ENCODE data around the gene FARP1.

Gene FARP1

GRCh38 chr13:98285317-98285716, 142.4 kb downstream of the FARP1 start:
- no peak overlapping the region for H3K27ac ChIP-seq (ENCODE audit: extremely low read depth, low read depth, low read length)
- no peaks in the 10 kb centered on the region for H3K36me3 ChIP-seq (ENCODE audit: control insufficient read depth in 2 of 2, insufficient read depth in 1 of 2, low read length in 2 of 2)
- POLR2A ChIA-PET = interaction anchor here (0.6 kb wide), 1 partner anchor 253 kb away, joined by 4 read pairs; no protein-coding TSS in a partner anchor
- no peak overlapping the region for H3K4me3 ChIP-seq (ENCODE audit: low read depth, low read length)
- H3K4me1 ChIP-seq (ENCODE audit: control insufficient read depth, insufficient read depth, low read length) = peaks cover 6% of the 10 kb centered on the region
- H3K9me3 ChIP-seq (ENCODE audit: control insufficient read depth, insufficient read depth, low read depth, low read length) = no peaks in the 10 kb centered on the region
- CTCF ChIA-PET = interaction anchor here (0.5 kb wide), 1 partner anchor 11 kb away, joined by 3 read pairs; no protein-coding TSS in a partner anchor
- peak; percentile 37; the same call in 1 of the 2 replicates for TF ChIP-seq WT1 (tag by site-specific recombination; IDR thresholded peaks at IDR 0.05)
- peak; percentile 88; the same call in 1 of the 2 replicates for TF ChIP-seq ZNF362 (tag by site-specific recombination; IDR thresholded peaks at IDR 0.05)
- TF ChIP-seq INSM2 (tag by site-specific recombination; IDR thresholded peaks at IDR 0.05) = no peak
- TF ChIP-seq ZNF174 (tag by site-specific recombination; IDR thresholded peaks at IDR 0.05) = no peak
- TF ChIP-seq AEBP2 (tag by site-specific recombination; IDR thresholded peaks at IDR 0.05; ENCODE audit: borderline replicate concordance) = no peak
- no peak for TF ChIP-seq SP2 (tag by site-specific recombination; IDR thresholded peaks at IDR 0.05)
- TF ChIP-seq ZSCAN23 (tag by site-specific recombination; IDR thresholded peaks at IDR 0.05) = no peak
- peak; percentile 61 for TF ChIP-seq FEZF1 (tag by site-specific recombination; IDR thresholded peaks at IDR 0.05)
- TF ChIP-seq ZNF670 (tag by site-specific recombination; IDR thresholded peaks at IDR 0.05; ENCODE audit: low read depth) = no peak
- no peak for TF ChIP-seq ZNF132 (tag by site-specific recombination; IDR thresholded peaks at IDR 0.05; ENCODE audit: borderline replicate concordance)
- TF ChIP-seq ZNF843 (tag by site-specific recombination; IDR thresholded peaks at IDR 0.05) = no peak
- TF ChIP-seq KLF8 (tag by site-specific recombination; IDR thresholded peaks at IDR 0.05) = no peak
- TF ChIP-seq RBAK (tag by site-specific recombination; IDR thresholded peaks at IDR 0.05) = no peak
- no peak for TF ChIP-seq PATZ1 (tag by site-specific recombination; IDR thresholded peaks at IDR 0.05)
- no peak for TF ChIP-seq YY1 (tag by site-specific recombination; IDR thresholded peaks at IDR 0.05)
- TF ChIP-seq ZNF747 (tag by site-specific recombination; IDR thresholded peaks at IDR 0.05) = no peak
- no peak for TF ChIP-seq ZNF221 (tag by site-specific recombination; IDR thresholded peaks at IDR 0.05; ENCODE audit: borderline replicate concordance)
- no peak for TF ChIP-seq KLF10 (tag by site-specific recombination; IDR thresholded peaks at IDR 0.05)
- TF ChIP-seq ZIC2 (tag by site-specific recombination; IDR thresholded peaks at IDR 0.05) = no peak
- TF ChIP-seq ZNF629 (tag by site-specific recombination; IDR thresholded peaks at IDR 0.05) = peak; percentile 86
- TF ChIP-seq ZNF501 (tag by site-specific recombination; IDR thresholded peaks at IDR 0.05) = 0 out of 2 replicates have a peak, but pooled peaks have one; percentile 26
- no peak for TF ChIP-seq ZNF785 (tag by site-specific recombination; IDR thresholded peaks at IDR 0.05)
- no peak for TF ChIP-seq ZNF416 (tag by site-specific recombination; IDR thresholded peaks at IDR 0.05)
- no peak for TF ChIP-seq ZBTB1 (tag by site-specific recombination; IDR thresholded peaks at IDR 0.05)
- TF ChIP-seq ZSCAN4 (tag by site-specific recombination; IDR thresholded peaks at IDR 0.05) = no peak
- no peak for TF ChIP-seq MEIS1 (CRISPR knock-in tag; IDR thresholded peaks at IDR 0.05; ENCODE audit: borderline replicate concordance)
- no peak for TF ChIP-seq ZFP41 (tag by site-specific recombination; IDR thresholded peaks at IDR 0.05; ENCODE audit: borderline replicate concordance)
- no peak for TF ChIP-seq ZNF701 (tag by site-specific recombination; IDR thresholded peaks at IDR 0.05)
- no peak for TF ChIP-seq ZNF777 (tag by site-specific recombination; IDR thresholded peaks at IDR 0.05; ENCODE audit: borderline replicate concordance)
- TF ChIP-seq ZNF112 (tag by site-specific recombination; IDR thresholded peaks at IDR 0.05) = no peak
- no peak for TF ChIP-seq KLF16 (tag by site-specific recombination; IDR thresholded peaks at IDR 0.05)
- TF ChIP-seq ZNF791 (tag by site-specific recombination; IDR thresholded peaks at IDR 0.05) = no peak
- TF ChIP-seq SALL2 (tag by site-specific recombination; IDR thresholded peaks at IDR 0.05; ENCODE audit: borderline replicate concordance) = no peak
- no peak for TF ChIP-seq YY2 (tag by site-specific recombination; IDR thresholded peaks at IDR 0.05)
- no peak for TF ChIP-seq ZNF211 (tag by site-specific recombination; IDR thresholded peaks at IDR 0.05; ENCODE audit: low read depth)
